Activated T-cell treated with anti-CD3 and anti-CD28 coated beads, Interleukin-2, amount 50 U/mL, for 72 hours (primary cell): ENCODE data around the gene OR1J2. TPM values are rescaled to one million over a fixed set of nuclear protein-coding genes. Genes with fewer than 3 reads are reported as not detected.

Experiments used
- total RNA-seq, 2 donors: library from RNA; stranded (reverse); gene quantifications; one replicate each; pipeline ENCODE4 v1.2.3, GENCODE V29; 2022

OR1J2 gene
- total RNA-seq, 2 donors from 2014 or later: not detected

Other genes starting within 250 kb of the OR1J2 start
- 10 to 100 TPM; 30.0 to 35.8 TPM for gene RBM18, start 246.0 kb upstream of the OR1J2 start, total RNA-seq
- 10 to 100 TPM; 42.6 to 47.7 TPM for gene MRRF, start 245.9 kb upstream of the OR1J2 start, total RNA-seq
- under 1 TPM; 0.17 to 0.58 TPM for gene PTGS1, start 139.8 kb upstream of the OR1J2 start, total RNA-seq
- not detected for gene OR1J1, start 32.9 kb upstream of the OR1J2 start, total RNA-seq
- under 1 TPM in 1 of 2 donors, not detected in 1; 0.26 TPM for gene OR1J4, start 8.3 kb downstream of the OR1J2 start, total RNA-seq
- not detected for gene OR1N1, start 16.5 kb downstream of the OR1J2 start, total RNA-seq
- not detected for gene OR1N2, start 42.3 kb downstream of the OR1J2 start, total RNA-seq
- not detected for gene OR1L8, start 72.6 kb downstream of the OR1J2 start, total RNA-seq
- gene OR1Q1, start 103.9 kb downstream of the OR1J2 start, total RNA-seq: under 1 TPM in 1 of 2 donors, not detected in 1; 0.26 TPM
- not detected for gene OR1B1, start 146.8 kb downstream of the OR1J2 start, total RNA-seq
- not detected for gene OR1L1, start 150.9 kb downstream of the OR1J2 start, total RNA-seq
- not detected for gene OR1L3, start 164.3 kb downstream of the OR1J2 start, total RNA-seq
- gene OR1L4, start 213.2 kb downstream of the OR1J2 start, total RNA-seq: not detected
- not detected for gene OR1L6, start 231.5 kb downstream of the OR1J2 start, total RNA-seq